ENCODE data around the gene FNDC3A.
"Not testable (repeated sequence)": the region's sequence is repeated elsewhere in the genome, so short reads cannot be mapped to it uniquely, and the experiment has no call there.

The FNDC3A gene

DNA sequence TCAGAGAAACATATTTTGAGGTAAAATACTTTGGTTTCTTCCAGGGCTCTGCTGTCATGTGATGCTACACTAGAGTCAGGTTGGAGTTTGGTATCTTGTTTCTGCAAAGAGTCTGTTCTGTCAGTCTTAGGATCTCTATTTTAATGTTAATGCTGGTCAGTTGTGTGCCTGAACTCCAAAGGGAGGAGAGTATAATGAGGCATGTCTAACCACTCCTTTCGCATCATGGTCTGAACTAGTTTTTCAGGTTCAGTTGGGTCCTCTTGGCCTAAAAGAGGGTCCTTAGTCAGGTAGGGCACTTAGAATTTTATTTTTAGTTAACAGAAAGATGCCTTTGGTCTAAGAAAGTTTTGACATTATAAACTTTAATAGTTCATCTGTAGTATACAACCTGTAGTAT lies 78.2 kb downstream of the FNDC3A start:
- Histone ChIP-seq H3K27ac (no peak overlapping the region), H3K36me3 (peaks cover 10% of the 10 kb centered on the region), H3K9me3 (peaks cover 23% of the 10 kb centered on the region), H3K4me3 (no peak overlapping the region), H3K27me3 (no peaks in the 10 kb centered on the region), H3K9ac (no peak overlapping the region), H4K20me1 (no peaks in the 10 kb centered on the region), H3K4me1 (peaks cover 10% of the 10 kb centered on the region), H3K4me2 (no peak overlapping the region)
- no peak for TF ChIP-seq Cebpa-rat (IDR thresholded peaks at IDR 0.05)

DNA sequence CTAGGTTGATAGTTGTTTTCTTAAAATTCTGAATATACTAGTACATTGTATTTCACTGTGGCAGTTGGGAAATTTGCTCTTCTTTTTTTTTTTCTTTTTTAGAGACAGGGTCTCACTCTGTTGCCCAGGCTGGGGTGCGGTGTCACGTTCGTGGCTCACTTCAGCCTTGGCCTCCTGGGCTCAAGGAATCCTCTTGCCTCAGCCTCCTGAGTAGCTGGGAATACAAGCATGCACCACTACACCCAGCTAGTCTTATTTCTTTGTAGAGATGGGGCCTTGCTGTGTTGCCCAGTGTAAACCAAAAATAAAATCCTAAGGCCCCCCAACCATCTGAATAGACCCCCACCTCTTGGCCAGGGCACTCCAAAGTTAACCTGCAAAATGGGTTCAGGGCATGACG lies 79.3 kb downstream of the FNDC3A start:
- Histone ChIP-seq H3K27ac (no peak overlapping the region), H3K4me2 (no peak overlapping the region), H3K27me3 (no peaks in the 10 kb centered on the region), H3K4me3 (no peak overlapping the region), H4K20me1 (no peaks in the 10 kb centered on the region), H3K4me1 (peaks cover 10% of the 10 kb centered on the region), H3K9ac (no peak overlapping the region), H3K9me3 (peaks cover 15% of the 10 kb centered on the region), H3K36me3 (peaks cover 10% of the 10 kb centered on the region)
- TF ChIP-seq Cebpa-rat (IDR thresholded peaks at IDR 0.05): no peak

DNA sequence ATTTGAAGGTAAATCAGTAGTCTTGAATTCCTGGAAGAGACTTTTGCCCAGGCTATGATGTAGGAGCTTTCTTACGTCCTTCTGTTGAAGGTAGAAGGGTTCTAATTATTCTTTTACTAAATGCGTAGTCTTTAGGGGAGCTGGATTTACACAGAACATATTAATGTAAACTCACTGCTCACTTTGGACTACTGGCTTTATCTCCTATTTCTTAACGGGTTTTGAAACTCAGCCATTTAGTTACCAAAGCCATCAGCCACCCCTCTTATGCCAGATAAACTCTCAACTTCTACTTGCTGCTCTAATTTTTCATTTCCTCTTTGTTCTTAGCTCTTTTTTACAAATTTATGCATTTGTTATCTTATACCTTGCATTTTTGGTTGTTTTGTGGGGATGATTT lies 81.5 kb downstream of the FNDC3A start:
- H3K27ac ChIP-seq: no peak overlapping the region
- peaks cover 7% of the 10 kb centered on the region for H3K4me1 ChIP-seq
- no peak overlapping the region for H3K9ac ChIP-seq
- no peaks in the 10 kb centered on the region for H3K9me3 ChIP-seq
- no peak overlapping the region for H3K4me2 ChIP-seq
- peaks cover 10% of the 10 kb centered on the region; the same call in 1 of the 2 replicates for H3K36me3 ChIP-seq
- no peak overlapping the region for H3K4me3 ChIP-seq
- TF ChIP-seq Cebpa-rat (IDR thresholded peaks at IDR 0.05): no peak
- H4K20me1 ChIP-seq: no peaks in the 10 kb centered on the region
- H3K27me3 ChIP-seq: no peaks in the 10 kb centered on the region

DNA sequence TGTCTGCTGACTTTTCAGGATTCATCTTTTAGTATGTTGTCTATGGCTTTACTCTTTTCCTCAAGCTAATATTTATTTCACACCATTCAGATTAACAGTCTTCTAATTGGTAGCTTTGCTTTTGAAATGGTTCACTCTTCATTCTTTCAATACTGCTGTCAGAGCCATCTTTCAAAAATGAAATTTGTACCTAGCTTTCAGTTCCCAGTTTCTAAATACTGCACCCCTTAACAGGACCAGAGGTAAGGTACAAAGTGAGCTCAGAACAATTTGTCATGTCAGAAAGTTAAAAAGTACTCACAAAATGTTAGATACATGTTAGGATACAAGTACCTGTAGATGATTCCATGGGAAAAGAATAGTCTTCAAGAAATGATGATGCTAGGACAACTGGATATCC lies 83.0 kb downstream of the FNDC3A start:
- peaks cover 10% of the 10 kb centered on the region; the same call in 1 of the 2 replicates for H3K36me3 ChIP-seq
- H3K27ac ChIP-seq: no peak overlapping the region
- H3K9ac ChIP-seq: no peak overlapping the region
- TF ChIP-seq Cebpa-rat (IDR thresholded peaks at IDR 0.05): no peak
- H3K9me3 ChIP-seq: no peaks in the 10 kb centered on the region
- no peak overlapping the region for H3K4me3 ChIP-seq
- no peaks in the 10 kb centered on the region for H3K27me3 ChIP-seq
- peaks cover 5% of the 10 kb centered on the region; the same call in 1 of the 2 replicates for H3K4me1 ChIP-seq
- no peak overlapping the region for H3K4me2 ChIP-seq
- H4K20me1 ChIP-seq: no peaks in the 10 kb centered on the region

DNA sequence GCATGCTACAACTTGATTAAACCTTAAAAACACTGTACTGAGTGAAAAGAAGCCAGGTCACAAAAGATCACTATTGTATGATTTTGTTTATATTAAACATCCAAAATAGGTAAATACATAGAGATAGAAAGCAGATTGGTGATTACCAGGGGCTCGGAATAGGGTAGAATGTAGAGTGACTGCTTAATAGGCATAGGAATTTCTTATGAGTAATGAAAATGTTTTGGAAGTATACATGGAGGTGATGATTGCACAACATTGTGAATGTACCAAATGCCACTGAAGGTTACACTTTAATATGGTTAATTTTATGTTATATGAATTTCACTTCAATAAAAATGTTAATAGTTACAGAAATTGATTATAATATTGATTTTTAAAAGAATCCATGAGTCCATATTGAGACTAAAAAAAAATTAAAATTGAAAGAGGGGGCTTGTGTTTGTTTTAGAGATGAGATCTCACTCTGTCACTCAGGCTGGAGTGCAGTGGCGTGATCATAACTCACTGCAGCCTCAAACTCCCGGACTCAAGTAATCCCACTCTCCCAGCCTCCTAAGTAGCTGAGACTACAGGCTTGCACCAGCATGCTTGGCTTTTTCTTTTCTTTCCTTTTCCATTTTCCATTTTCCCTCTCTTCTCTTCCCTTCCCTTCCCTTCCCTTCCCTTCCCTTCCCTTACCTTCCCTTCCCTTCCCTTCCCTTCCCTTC lies 85.1 kb downstream of the FNDC3A start:
- Histone ChIP-seq H3K4me1 (peaks cover 5% of the 10 kb centered on the region; the same call in 1 of the 2 replicates), H3K36me3 (peaks cover 7% of the 10 kb centered on the region; the same call in 1 of the 2 replicates), H3K27me3 (no peaks in the 10 kb centered on the region), H3K9ac (no peak overlapping the region), H4K20me1 (no peaks in the 10 kb centered on the region), H3K27ac (no peak overlapping the region), H3K9me3 (no peaks in the 10 kb centered on the region), H3K4me2 (no peak overlapping the region), H3K4me3 (no peak overlapping the region)
- TF ChIP-seq Cebpa-rat (IDR thresholded peaks at IDR 0.05): no peak

DNA sequence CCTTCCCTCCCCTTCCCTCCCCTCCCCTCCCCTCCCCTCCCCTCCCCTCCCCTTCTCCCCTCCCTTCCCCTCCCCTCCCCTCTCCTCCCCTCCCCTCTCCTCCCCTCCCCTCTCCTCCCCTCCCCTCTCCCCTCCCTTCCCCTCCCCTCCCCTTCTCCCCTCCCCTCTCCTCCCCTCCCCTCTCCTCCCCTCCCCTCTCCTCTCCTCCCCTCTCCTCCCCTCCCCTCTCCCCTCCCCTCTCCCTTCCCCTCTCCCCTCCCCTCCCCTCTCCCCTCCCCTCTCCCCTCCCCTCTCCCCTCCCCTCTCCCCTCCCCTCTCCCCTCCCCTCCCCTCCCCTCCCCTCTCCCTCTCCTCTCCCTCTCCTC lies 85.7 kb downstream of the FNDC3A start:
- not testable (repeated sequence) for H3K4me2 ChIP-seq, H3K36me3 ChIP-seq, H3K27ac ChIP-seq, H3K9me3 ChIP-seq, H3K27me3 ChIP-seq, H3K4me1 ChIP-seq, H4K20me1 ChIP-seq, H3K9ac ChIP-seq, H3K4me3 ChIP-seq

DNA sequence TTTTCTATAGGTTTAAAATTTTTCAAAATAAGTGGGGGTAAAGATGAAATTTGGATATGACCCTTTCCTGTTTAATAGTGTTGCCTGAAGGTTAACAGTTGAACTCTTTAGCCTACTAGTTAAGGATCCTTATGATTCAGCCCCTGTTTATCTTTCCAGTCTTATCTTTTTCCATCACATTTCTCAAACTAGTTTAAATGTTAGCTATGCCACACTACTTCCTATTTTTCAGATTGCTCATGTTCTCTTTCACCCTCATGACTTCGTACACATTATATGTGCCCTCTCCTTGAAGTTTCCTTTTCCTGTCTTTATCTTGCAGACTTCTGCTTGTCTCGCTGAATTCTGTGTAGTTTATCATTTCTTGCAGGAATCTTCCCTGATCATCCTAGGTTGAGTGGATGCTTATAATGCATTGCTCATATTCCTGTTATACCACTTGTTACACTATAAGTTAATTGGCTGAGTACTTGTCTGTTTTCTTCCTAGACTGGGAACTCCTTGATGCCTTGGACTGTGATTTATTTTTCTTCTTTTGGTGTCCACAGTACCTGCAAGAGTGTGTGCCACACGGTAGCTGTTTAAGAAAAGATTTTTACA lies 86.7 kb downstream of the FNDC3A start:
- H3K27me3 ChIP-seq: no peaks in the 10 kb centered on the region
- H3K4me2 ChIP-seq: no peak overlapping the region
- no peak overlapping the region for H3K27ac ChIP-seq
- no peak for TF ChIP-seq Cebpa-rat (IDR thresholded peaks at IDR 0.05)
- peaks cover 7% of the 10 kb centered on the region; the same call in 1 of the 2 replicates for H3K36me3 ChIP-seq
- H3K9ac ChIP-seq: no peak overlapping the region
- H3K4me1 ChIP-seq: peaks cover 5% of the 10 kb centered on the region; the same call in 1 of the 2 replicates
- no peaks in the 10 kb centered on the region for H3K9me3 ChIP-seq
- no peaks in the 10 kb centered on the region for H4K20me1 ChIP-seq
- H3K4me3 ChIP-seq: no peak overlapping the region

DNA sequence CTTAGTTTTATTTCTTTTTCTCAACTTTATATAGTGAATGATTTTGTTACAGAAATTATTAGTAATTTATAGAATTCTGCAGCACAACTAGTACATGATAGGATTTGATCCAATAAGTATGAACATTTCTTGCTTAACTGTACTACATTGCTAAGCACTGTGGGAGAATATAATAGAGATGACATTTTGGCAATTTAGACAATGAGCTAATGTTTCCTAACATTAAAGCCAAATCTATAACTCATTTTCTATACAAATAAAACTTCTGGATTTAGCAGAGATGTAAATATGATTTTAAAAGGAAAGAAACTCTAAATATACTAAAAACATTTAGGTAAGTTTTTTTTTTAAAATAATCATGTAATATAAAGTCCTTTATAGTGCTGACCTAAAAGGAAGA lies 87.3 kb downstream of the FNDC3A start:
- TF ChIP-seq Cebpa-rat (IDR thresholded peaks at IDR 0.05): no peak
- no peak overlapping the region for H3K4me3 ChIP-seq
- H3K27ac ChIP-seq: no peak overlapping the region
- H3K4me1 ChIP-seq: peaks cover 5% of the 10 kb centered on the region; the same call in 1 of the 2 replicates
- H3K9me3 ChIP-seq: peaks cover 2% of the 10 kb centered on the region; the same call in 1 of the 2 replicates
- no peaks in the 10 kb centered on the region for H4K20me1 ChIP-seq
- no peak overlapping the region for H3K4me2 ChIP-seq
- H3K27me3 ChIP-seq: no peaks in the 10 kb centered on the region
- H3K9ac ChIP-seq: no peak overlapping the region
- H3K36me3 ChIP-seq: peaks cover 7% of the 10 kb centered on the region

DNA sequence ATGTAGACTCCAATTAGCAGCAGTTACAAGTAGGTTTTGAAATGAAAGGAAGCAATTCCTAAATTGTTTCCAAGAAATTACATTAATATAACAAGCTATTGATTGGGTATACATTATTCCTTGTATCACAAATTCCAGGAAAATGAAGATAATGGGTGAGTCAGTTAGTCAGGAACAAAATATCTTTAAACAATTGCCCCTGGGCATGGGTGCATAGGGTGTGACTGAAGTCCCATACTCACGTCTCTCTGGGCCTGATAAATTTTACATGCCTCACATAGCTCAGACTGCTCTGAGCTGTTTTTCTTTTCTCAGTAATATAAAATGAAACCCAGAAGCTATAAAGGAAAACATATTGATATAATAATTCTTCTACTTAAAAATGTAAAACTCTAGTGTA lies 87.8 kb downstream of the FNDC3A start:
- TF ChIP-seq Cebpa-rat (IDR thresholded peaks at IDR 0.05): no peak
- Histone ChIP-seq H3K27ac (no peak overlapping the region), H3K9me3 (peaks cover 4% of the 10 kb centered on the region; the same call in 1 of the 2 replicates), H3K4me1 (peaks cover 5% of the 10 kb centered on the region; the same call in 1 of the 2 replicates), H3K27me3 (no peaks in the 10 kb centered on the region), H3K36me3 (peaks cover 7% of the 10 kb centered on the region), H3K9ac (no peak overlapping the region), H3K4me3 (no peak overlapping the region), H3K4me2 (no peak overlapping the region), H4K20me1 (no peaks in the 10 kb centered on the region)

DNA sequence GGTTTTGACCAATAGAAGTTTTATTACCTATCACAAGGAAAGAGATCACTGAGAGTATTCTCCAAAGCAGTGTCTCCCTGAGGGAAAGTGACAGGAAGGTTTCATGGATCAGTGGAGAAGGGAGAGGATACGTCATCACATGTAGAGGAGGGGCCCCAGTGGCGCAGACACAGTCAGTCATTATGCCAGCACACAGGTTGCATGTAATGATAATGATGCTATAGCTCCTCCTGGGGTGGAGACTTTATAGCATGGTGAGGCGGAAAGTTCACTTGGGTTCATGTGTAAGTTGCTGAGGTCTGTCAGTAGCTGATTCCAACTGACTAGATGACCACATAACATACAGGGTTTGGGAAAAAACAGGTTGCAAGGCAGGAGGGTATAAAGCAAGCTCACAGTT lies 88.8 kb downstream of the FNDC3A start:
- Histone ChIP-seq H3K9me3 (peaks cover 4% of the 10 kb centered on the region; the same call in 1 of the 2 replicates), H3K27ac (no peak overlapping the region), H3K4me2 (no peak overlapping the region), H4K20me1 (no peaks in the 10 kb centered on the region), H3K27me3 (no peaks in the 10 kb centered on the region), H3K4me3 (no peak overlapping the region), H3K36me3 (peaks cover 9% of the 10 kb centered on the region), H3K4me1 (peaks cover 5% of the 10 kb centered on the region; the same call in 1 of the 2 replicates), H3K9ac (no peak overlapping the region)
- TF ChIP-seq Cebpa-rat (IDR thresholded peaks at IDR 0.05): no peak

Data from BLaER1 (cell line).